ENCODE results near the gene C1QTNF12. TPM values are rescaled to one million over a fixed set of nuclear protein-coding genes. Genes with fewer than 3 reads are reported as not detected.
"Not testable (repeated sequence)": the region's sequence is repeated elsewhere in the genome, so short reads cannot be mapped to it uniquely, and the experiment has no call there.

The C1QTNF12 gene
- total RNA-seq, 1 experiment from 2014 or later = 4.4 TPM

DNA sequence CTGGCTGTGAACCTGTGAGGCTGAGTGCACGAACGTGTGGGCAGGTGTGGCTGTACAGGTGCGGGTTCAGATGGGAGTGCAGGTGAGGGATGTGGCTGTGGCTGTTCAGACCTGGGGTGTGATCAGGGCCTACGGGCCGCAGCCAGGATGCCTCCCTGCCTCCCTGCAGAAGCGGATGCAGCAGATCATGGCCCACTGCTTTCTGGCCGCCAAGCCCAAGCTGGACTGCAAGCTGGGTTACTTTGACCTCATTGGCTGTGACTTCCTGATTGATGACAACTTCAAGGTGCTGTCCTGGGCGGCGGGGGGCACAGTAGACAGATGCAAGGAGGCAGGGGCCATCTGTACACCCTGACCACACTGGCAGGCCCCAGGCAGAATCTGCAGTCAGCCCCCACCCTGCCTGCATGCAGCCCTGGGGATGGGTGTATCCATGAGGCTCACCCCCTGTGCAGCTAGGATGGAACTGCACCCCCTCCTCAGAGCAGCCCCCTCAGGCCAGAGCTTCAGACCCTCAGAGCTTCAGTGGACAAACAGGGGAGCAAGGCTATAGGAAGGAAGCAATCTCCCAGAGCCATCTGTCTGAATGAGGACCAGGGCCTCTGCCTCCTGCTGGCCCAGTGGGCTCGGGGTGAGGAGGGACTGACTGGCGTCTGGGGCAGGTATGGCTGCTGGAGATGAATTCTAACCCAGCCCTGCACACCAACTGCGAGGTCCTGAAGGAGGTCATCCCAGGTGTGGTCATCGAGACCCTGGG, 49.9 kb downstream of the C1QTNF12 start:
- DNase-seq = no peak
- Histone ChIP-seq H3K27ac (ENCODE audit: insufficient read length, low read depth, low read length) (no peak overlapping the region), H3K23me2 (ENCODE audit: insufficient read length, low read depth, low read length, poor library complexity, severe bottlenecking) (no peaks in the 10 kb centered on the region), H3T11ph (ENCODE audit: low read length) (no peak overlapping the region), H2AFZ (ENCODE audit: low read length) (no peak overlapping the region), H3K56ac (ENCODE audit: insufficient read length, low read depth, low read length) (no peak overlapping the region), H3K4ac (ENCODE audit: low read depth, low read length) (no peak overlapping the region), H3K14ac (ENCODE audit: insufficient read depth, low read length) (no peak overlapping the region), H2BK5ac (ENCODE audit: insufficient read length, low read length) (no peak overlapping the region), H3K79me2 (ENCODE audit: insufficient read depth, low read length) (no peaks in the 10 kb centered on the region), H3K4me2 (ENCODE audit: insufficient read depth, insufficient read length, low read length) (no peak overlapping the region), H3K27me3 (ENCODE audit: insufficient read depth, low read length) (no peaks in the 10 kb centered on the region), H2BK12ac (ENCODE audit: insufficient read length, low read depth, low read length) (no peak overlapping the region), H2BK15ac (ENCODE audit: low read depth, low read length) (no peak overlapping the region), H2BK120ac (ENCODE audit: low read depth, low read length, poor library complexity, severe bottlenecking) (no peak overlapping the region), H3K9me3 (ENCODE audit: control insufficient read depth, low read depth, low read length) (peaks cover 11% of the 10 kb centered on the region), H3K9ac (ENCODE audit: extremely low read depth, insufficient read length, low read length) (no peak overlapping the region), H2BK20ac (ENCODE audit: low read depth, low read length, poor library complexity, severe bottlenecking) (no peak overlapping the region), H3K4me1 (ENCODE audit: insufficient read depth, low read length) (no peaks in the 10 kb centered on the region), H4K8ac (replicated peaks; ENCODE audit: insufficient read length, low read depth, low read length) (no peak overlapping the region), H4K20me1 (ENCODE audit: control insufficient read depth, insufficient read depth, insufficient read length) (no peaks in the 10 kb centered on the region), H3K79me1 (ENCODE audit: insufficient read depth, low read depth, low read length, poor library complexity, severe bottlenecking) (no peaks in the 10 kb centered on the region), H4K5ac (ENCODE audit: insufficient read length, low read depth, low read length) (no peak overlapping the region), H4K91ac (ENCODE audit: insufficient read length, low read depth, low read length) (no peak overlapping the region), H3K18ac (ENCODE audit: insufficient read length, low read depth, low read length) (no peak overlapping the region), H2AK5ac (ENCODE audit: insufficient read length, low read length) (no peak overlapping the region), H3K23ac (ENCODE audit: insufficient read length, low read depth, low read length) (no peak overlapping the region)
- H3K27me3 Mint-ChIP-seq (ENCODE audit: low read depth) = peaks cover 38% of the 10 kb centered on the region
- TF ChIP-seq, protein P1, sequence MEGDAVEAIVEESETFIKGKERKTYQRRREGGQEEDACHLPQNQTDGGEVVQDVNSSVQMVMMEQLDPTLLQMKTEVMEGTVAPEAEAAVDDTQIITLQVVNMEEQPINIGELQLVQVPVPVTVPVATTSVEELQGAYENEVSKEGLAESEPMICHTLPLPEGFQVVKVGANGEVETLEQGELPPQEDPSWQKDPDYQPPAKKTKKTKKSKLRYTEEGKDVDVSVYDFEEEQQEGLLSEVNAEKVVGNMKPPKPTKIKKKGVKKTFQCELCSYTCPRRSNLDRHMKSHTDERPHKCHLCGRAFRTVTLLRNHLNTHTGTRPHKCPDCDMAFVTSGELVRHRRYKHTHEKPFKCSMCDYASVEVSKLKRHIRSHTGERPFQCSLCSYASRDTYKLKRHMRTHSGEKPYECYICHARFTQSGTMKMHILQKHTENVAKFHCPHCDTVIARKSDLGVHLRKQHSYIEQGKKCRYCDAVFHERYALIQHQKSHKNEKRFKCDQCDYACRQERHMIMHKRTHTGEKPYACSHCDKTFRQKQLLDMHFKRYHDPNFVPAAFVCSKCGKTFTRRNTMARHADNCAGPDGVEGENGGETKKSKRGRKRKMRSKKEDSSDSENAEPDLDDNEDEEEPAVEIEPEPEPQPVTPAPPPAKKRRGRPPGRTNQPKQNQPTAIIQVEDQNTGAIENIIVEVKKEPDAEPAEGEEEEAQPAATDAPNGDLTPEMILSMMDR (conservative IDR thresholded peaks at IDR 0.05) = no peak
- peaks cover 3 to 4% of the 10 kb centered on the region in 2 experiments; a peak in 3 of 4 replicates for H3K4me1 Mint-ChIP-seq
- no peak overlapping the region for H3K27ac Mint-ChIP-seq
- peaks cover 22 to 33% of the 10 kb centered on the region in 2 experiments for H3K9me3 Mint-ChIP-seq
- H3K4me3 Mint-ChIP-seq = no peak overlapping the region
- H3K36me3 Mint-ChIP-seq (ENCODE audit: insufficient read depth in 1 of 3, low read depth in 3 of 3) = peaks cover 0 to 7% (median 5%) of the 10 kb centered on the region in 3 experiments; a peak in 5 of 7 replicates
- no CpG with 5 or more reads among the region's 13 CpGs for WGBS (ENCODE audit: extremely low coverage, insufficient read length, low lambda C conversion rate)

DNA sequence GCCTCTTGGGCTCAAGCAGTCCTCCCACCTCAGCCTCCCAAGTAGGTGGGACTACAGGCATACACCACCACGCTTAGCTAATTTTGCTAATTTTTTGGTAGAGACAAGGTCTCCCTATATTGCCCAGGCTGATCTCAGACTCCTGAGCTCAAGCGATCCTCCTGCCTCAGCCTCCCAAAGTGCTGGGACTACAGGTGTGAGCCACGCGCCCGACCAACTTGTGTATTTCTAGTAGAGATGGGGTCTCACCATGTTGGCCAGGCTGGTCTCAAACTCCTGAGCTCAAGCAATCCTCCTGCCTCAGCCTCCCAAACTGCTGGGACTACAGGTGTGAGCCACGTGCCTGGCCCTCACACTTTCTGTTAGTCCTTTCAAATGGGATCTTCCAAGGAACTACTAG, 50.8 kb downstream of the C1QTNF12 start:
- not testable (repeated sequence) for H3K79me2 ChIP-seq (ENCODE audit: insufficient read depth, low read length); H3K4me2 ChIP-seq (ENCODE audit: insufficient read depth, insufficient read length, low read length); H3K4me1 ChIP-seq (ENCODE audit: insufficient read depth, low read length); H3K4me1 Mint-ChIP-seq; H2AFZ ChIP-seq (ENCODE audit: low read length); H3K9ac ChIP-seq (ENCODE audit: extremely low read depth, insufficient read length, low read length); DNase-seq; H4K91ac ChIP-seq (ENCODE audit: insufficient read length, low read depth, low read length); H3K27me3 ChIP-seq (ENCODE audit: insufficient read depth, low read length); H3K23me2 ChIP-seq (ENCODE audit: insufficient read length, low read depth, low read length, poor library complexity, severe bottlenecking); H3K4me3 Mint-ChIP-seq; H2AK5ac ChIP-seq (ENCODE audit: insufficient read length, low read length); H3K56ac ChIP-seq (ENCODE audit: insufficient read length, low read depth, low read length); H2BK12ac ChIP-seq (ENCODE audit: insufficient read length, low read depth, low read length); H2BK20ac ChIP-seq (ENCODE audit: low read depth, low read length, poor library complexity, severe bottlenecking); H3K36me3 Mint-ChIP-seq (ENCODE audit: insufficient read depth in 1 of 3, low read depth in 3 of 3); H4K20me1 ChIP-seq (ENCODE audit: control insufficient read depth, insufficient read depth, insufficient read length); H4K8ac ChIP-seq (replicated peaks; ENCODE audit: insufficient read length, low read depth, low read length); H3K27ac ChIP-seq (ENCODE audit: insufficient read length, low read depth, low read length); H3K14ac ChIP-seq (ENCODE audit: insufficient read depth, low read length); H2BK5ac ChIP-seq (ENCODE audit: insufficient read length, low read length); H2BK15ac ChIP-seq (ENCODE audit: low read depth, low read length); H3K23ac ChIP-seq (ENCODE audit: insufficient read length, low read depth, low read length); H3K27ac Mint-ChIP-seq; H3K18ac ChIP-seq (ENCODE audit: insufficient read length, low read depth, low read length); H3T11ph ChIP-seq (ENCODE audit: low read length); H2BK120ac ChIP-seq (ENCODE audit: low read depth, low read length, poor library complexity, severe bottlenecking); H3K79me1 ChIP-seq (ENCODE audit: insufficient read depth, low read depth, low read length, poor library complexity, severe bottlenecking); H3K4ac ChIP-seq (ENCODE audit: low read depth, low read length); H4K5ac ChIP-seq (ENCODE audit: insufficient read length, low read depth, low read length)
- H3K9me3 Mint-ChIP-seq = peaks cover 30 to 41% of the 10 kb centered on the region in 2 experiments
- no CpG with 5 or more reads among the region's 6 CpGs for WGBS (ENCODE audit: extremely low coverage, insufficient read length, low lambda C conversion rate)
- peaks cover 12% of the 10 kb centered on the region for H3K9me3 ChIP-seq (ENCODE audit: control insufficient read depth, low read depth, low read length)
- H3K27me3 Mint-ChIP-seq (ENCODE audit: low read depth) = peaks cover 41% of the 10 kb centered on the region
